Astrocyte of the cerebellum (primary cell): ENCODE results near the gene MRPL19.
A peak's percentile ranks its signal among the peaks of the same experiment; 100 is the strongest.

Experiments used
- DNase-seq: peaks from one replicate; pipeline ENCODE4 v3.0.0-alpha.2; 2011; ENCODE audit warnings: low read depth
- H3K4me3 ChIP-seq: 2 replicates; pipeline ENCODE4 v1.5.1; 2011; ENCODE audit warnings: mild to moderate bottlenecking, low read depth, low read length, moderate library complexity
- in situ Hi-C: cut with HindIII; loops from 2 replicates; pipeline ENCODE4 v1.10.0; 2017; ENCODE audit warnings: low sequenced_read_pairs
- TF ChIP-seq, protein P1 (sequence below): IDR thresholded peaks from 2 replicates; pipeline ENCODE4 v1.5.1; 2012; ENCODE audit warnings: low read length, low read depth, moderate library complexity, mild to moderate bottlenecking; ENCODE audit errors: missing control alignments

The MRPL19 gene

DNA sequence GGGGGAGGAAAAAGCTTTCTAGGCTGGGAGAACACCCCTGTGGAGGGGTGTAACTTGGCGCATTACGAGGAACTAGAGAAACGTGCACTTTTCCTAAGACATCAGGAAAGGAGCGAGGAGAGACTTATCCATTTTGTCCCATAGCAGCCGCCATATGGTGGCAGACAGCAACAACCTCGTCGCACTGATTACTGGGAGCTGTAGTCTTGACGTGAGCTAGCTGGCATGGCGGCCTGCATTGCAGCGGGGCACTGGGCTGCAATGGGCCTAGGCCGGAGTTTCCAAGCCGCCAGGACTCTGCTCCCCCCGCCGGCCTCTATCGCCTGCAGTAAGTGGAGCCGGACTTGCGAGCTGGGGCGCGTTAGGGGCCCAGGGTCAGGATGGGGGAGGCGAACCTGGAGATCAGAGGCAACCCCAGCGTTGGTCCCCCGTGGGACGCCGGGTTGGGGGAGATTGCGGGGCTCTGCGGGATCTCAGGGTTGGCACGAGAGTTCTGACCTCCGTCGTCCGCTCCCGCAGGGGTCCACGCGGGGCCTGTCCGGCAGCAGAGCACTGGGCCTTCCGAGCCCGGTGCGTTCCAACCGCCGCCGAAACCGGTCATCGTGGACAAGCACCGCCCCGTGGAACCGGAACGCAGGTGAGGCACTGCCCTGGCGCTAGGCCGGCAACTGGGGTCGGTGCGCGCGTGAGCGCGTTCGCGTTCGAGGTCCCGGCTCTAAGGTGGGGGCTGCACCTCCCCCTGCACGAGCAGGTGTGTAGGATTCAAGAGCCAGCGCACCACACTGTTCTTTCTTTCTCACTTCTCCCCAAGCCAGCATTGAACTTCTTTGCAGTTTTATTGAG, at the start of gene MRPL19:
TSS of gene MRPL19 (plus strand) at position 201 of the 843 bp plus-strand sequence. CDS start at position 226, 25 bp downstream.
- TF ChIP-seq, protein P1, sequence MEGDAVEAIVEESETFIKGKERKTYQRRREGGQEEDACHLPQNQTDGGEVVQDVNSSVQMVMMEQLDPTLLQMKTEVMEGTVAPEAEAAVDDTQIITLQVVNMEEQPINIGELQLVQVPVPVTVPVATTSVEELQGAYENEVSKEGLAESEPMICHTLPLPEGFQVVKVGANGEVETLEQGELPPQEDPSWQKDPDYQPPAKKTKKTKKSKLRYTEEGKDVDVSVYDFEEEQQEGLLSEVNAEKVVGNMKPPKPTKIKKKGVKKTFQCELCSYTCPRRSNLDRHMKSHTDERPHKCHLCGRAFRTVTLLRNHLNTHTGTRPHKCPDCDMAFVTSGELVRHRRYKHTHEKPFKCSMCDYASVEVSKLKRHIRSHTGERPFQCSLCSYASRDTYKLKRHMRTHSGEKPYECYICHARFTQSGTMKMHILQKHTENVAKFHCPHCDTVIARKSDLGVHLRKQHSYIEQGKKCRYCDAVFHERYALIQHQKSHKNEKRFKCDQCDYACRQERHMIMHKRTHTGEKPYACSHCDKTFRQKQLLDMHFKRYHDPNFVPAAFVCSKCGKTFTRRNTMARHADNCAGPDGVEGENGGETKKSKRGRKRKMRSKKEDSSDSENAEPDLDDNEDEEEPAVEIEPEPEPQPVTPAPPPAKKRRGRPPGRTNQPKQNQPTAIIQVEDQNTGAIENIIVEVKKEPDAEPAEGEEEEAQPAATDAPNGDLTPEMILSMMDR: no peak
- DNase-seq: peak; percentile 84
- in situ Hi-C loops: no loop called here
- peak within 1 kb of the TSS; percentile 92 for H3K4me3 ChIP-seq

DNA sequence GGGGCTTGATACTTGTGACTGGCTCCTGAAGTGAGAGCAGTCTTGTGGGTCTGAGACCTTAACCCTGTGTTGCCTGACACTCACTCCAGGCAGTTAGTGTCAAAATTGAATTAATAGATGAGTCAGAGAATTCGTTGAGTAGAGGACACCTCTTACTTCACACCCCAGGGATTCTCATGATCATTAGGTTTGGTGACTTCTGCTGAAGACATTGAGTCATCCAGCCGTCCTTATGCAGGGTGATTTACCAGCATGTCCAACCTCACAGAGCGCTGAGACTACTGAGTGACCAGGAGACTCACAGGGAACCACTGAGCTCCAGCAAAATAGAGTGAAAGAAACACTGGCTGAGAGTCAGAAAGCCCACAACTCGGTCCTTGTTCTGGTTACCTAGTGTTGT, 49.8 kb upstream of the MRPL19 start:
- in situ Hi-C loops: no loop called here
- TF ChIP-seq, protein P1: no peak
- DNase-seq: no peak
- H3K4me3 ChIP-seq: no peak overlapping the region

DNA sequence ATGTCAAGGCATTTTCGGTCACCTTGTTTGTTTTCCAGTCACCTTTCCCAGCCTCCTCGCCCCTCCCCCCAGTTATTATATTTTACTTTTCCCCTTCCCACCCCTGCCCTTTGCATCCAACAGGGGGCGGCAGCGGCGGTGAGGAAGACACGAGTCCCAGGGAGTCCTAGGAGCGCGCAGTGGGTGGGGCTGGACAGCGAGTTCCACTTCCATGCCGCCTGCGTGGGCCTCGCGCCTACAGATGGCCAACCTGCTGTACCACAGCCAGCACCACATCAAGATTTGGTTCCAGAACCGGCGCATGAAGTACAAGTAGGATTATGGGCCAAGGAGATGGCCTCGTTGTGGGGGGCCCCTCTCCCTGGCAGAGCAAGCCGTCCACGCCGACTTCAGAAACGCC, 48.6 kb upstream of the MRPL19 start:
- no peak for DNase-seq
- in situ Hi-C loops: no loop called here

DNA sequence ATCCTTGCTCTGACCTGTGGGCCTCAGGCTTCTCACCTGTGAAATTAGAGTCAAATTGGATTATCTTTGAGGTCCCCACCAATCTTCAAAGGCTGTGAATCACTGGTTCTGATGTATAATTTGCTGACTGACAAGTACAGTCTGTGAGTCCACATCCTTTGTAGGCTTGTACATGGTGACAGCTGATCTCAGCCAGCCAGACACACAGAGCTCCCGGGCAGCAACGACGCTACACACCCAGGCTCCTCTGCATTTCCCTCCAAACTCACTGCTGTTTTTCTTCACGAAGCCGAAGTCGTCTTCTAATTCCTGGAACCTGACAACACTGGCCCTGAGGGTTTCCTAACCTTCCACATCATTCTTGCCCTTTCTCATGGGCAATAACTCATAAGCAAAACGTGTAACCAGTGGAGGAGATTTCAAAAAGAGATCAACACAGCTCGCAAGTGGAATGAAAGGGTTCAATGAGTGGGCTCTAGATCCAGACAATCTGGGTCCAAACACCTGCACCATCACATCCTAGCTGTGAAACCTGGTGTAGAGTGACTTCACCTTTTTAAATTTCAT, 47.9 kb upstream of the MRPL19 start:
- in situ Hi-C loops: no loop called here
- no peak for DNase-seq
- TF ChIP-seq, protein P1: no peak
- no peak overlapping the region for H3K4me3 ChIP-seq

More for the DNA sequence above, 48.6 kb upstream of the MRPL19 start:
- no peak overlapping the region for H3K4me3 ChIP-seq
- TF ChIP-seq, protein P1: no peak

DNA sequence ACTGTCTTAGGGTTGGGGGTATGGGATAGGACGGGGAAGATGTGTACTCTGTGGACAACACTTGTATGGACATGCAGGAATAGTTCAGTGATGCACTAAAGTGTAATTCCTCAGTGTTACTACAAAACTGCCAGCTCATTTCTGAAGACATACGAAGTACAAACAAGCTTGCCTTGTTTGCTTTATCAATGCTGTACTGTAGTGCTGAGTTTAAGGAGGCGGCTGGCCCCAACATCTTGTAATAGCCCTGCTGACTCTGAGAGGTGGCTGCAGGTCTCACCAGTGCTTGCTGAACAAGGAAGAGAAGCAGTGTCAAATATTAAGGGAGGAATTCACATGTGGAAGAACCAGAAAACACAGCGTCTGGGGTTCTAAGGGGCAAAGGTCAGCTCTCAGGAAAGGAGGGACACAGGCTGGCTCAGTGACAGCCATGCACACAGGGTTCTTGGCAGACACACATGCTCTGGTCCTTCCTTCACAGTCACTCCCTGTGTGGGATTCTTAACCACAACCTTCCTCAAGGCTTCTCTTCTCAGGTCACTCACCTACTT, 46.0 kb upstream of the MRPL19 start:
- TF ChIP-seq, protein P1: no peak
- no peak for DNase-seq
- in situ Hi-C loops: no loop called here
- H3K4me3 ChIP-seq: no peak overlapping the region

DNA sequence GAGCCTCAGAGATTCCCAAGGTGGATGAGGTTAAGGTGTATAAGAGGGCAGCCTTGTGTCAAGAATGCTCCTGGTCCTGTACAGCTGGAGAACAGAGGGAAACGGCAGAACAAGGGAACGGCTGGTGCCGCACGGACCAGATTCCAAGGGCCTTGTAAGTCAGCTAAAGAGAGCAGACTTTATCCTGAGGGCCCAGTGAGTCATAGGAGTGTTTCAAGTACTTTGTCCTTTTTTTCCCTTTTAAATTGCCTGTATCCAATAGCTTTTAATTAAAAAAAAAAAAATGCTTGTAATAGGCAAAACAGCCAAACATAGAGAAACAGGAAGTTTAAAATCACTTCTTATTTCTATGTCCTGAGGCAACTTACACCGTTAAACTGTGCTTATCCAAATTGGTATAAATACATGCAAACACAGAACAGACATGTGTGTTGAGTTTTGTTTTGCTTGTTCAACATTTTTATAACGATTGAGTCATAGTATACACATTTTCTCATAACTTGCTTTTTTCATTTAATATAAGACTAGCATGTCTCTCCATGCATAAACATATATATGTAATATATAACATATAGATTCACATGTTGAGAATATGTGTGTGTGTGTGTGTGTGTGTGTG, 43.8 kb upstream of the MRPL19 start:
- in situ Hi-C loops: no loop called here
- TF ChIP-seq, protein P1: no peak
- no peak overlapping the region for H3K4me3 ChIP-seq
- peak; percentile 59 for DNase-seq
